HEK293T (cell line): Measurements from ENCODE around the gene CIC.

Experiments used
- BHLHE40 ChIP-seq: fragments of 450-650 bp; IDR thresholded peaks from 2 replicates; pipeline ENCODE4 v1.6.1; 2016; ENCODE audit warnings: mild to moderate bottlenecking, moderate library complexity, borderline replicate concordance
- FOXK2 ChIP-seq: fragments of 450-650 bp; IDR thresholded peaks from 2 replicates; pipeline ENCODE4 v1.6.1; 2016; ENCODE audit warnings: mild to moderate bottlenecking
- FOXM1 ChIP-seq: fragments of 450-650 bp; IDR thresholded peaks from 2 replicates; pipeline ENCODE4 v1.6.1; 2017; ENCODE audit warnings: mild to moderate bottlenecking, borderline replicate concordance
- HDGF ChIP-seq: fragments of 450-650 bp; IDR thresholded peaks from 2 replicates; pipeline ENCODE4 v1.6.1; 2017; ENCODE audit warnings: antibody characterized with exemption, borderline replicate concordance
- PKNOX1 ChIP-seq: fragments of 450-650 bp; IDR thresholded peaks from 2 replicates; pipeline ENCODE4 v1.6.1; 2016
- TARDBP ChIP-seq: fragments of 450-650 bp; IDR thresholded peaks from 2 replicates; pipeline ENCODE4 v1.6.1; 2016

DNA sequence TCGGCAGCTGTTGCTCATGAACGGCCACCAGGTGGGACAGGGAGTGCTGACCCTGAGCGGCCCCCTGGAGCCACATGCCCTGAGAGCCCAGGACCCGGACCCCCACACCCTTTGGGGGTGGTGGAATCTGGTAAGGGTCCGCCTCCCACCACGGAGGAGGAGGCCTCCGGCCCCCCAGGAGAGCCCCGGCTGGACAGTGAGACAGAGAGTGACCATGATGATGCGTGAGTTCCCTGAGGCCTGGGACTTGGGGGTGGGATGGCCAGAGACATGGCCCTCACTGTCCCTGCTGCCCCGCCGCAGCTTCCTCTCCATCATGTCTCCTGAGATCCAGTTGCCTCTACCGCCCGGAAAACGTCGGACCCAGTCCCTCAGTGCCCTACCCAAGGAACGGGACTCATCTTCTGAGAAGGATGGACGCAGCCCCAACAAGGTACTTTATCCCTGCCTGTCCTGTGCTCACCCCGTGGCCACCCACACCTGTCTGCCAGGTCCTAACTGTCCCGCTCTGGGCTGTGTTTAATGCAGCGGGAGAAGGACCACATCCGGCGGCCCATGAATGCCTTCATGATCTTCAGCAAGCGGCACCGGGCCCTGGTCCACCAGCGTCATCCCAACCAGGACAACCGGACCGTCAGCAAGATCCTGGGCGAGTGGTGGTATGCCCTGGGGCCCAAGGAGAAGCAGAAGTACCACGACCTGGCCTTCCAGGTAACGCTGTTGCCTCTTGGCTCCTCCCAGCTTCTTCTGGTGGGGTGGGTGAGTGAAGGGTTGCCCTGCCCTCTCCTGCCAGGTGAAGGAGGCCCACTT, 18.2 kb downstream of the CIC start:
- TF ChIP-seq FOXK2 (no peak), BHLHE40 (no peak), TARDBP (no peak), HDGF (no peak), FOXM1 (no peak), PKNOX1 (no peak)
